GM03348 (cell line): Measurements from ENCODE around the gene NELL1.
"Not testable (repeated sequence)": the region's sequence is repeated elsewhere in the genome, so short reads cannot be mapped to it uniquely, and the experiment has no call there.

ENCODE experiments used
- DNase-seq: peaks from one replicate; pipeline ENCODE4 v3.0.0; 2012; ENCODE audit warnings: low spot score

Gene NELL1

DNA sequence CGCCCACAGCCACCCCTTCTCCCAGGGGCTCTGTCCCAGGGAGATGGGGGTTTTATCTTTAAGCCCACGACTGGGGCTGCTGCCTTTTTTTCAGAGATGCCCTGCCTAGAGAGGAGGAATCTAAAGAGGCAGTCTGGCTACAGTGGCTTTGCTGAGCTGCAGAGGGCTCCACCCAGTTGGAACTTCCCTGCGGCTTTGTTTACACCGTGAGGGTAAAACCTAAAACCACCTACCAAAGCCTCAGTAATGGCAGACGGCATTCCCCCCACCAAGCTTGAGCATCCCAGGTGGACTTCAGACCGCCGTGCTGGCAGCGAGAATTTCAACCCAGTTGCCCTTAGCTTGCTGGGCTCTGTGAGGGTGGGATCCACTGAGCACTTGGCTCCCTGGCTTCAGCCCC is 535.8 kb downstream of the NELL1 start:
- DNase-seq = no peak

- DNase-seq = no peak
Observed at GRCh38 chr11:21225860-21226259, 556.5 kb downstream of the NELL1 start.

DNA sequence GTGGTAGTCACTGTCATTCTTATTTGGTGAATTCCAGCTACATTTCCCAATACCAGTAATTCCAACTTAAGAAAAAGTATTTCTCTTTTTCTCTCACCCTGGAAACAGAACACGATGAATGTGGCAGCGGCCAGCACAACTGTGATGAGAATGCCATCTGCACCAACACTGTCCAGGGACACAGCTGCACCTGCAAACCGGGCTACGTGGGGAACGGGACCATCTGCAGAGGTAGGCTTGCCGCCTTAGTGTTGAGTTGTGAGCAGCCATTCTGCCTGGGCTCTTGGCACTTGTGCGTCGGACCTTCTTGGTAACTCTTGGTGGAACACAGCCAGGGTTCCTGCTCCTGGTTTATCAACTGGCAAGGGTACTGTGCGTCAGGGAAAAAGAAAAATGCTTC is 559.8 kb downstream of the NELL1 start:
- no peak for DNase-seq

- DNase-seq = no peak
Observed at GRCh38 chr11:21250196-21250595, 580.8 kb downstream of the NELL1 start.

DNA sequence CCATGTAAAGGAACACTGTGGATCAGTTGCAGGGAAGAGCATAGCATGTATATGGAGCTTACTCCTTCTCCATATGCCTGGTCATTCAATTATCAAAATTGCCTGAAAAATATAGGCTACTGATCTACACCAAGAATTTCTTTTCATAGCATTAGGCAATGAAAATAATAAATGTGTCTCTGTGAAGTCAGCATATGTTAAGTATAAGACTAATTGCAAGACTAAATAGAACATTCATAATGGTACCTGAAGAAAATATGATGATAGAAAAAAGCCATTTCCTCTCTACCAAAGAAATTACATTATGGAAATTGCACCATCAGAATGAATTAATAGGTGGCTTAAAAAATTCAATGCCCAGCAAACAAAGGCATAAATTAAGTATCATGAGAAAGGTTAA is 584.7 kb downstream of the NELL1 start:
- DNase-seq = no peak

- no peak for DNase-seq
Observed at GRCh38 chr11:21254790-21255189, 585.4 kb downstream of the NELL1 start.

DNA sequence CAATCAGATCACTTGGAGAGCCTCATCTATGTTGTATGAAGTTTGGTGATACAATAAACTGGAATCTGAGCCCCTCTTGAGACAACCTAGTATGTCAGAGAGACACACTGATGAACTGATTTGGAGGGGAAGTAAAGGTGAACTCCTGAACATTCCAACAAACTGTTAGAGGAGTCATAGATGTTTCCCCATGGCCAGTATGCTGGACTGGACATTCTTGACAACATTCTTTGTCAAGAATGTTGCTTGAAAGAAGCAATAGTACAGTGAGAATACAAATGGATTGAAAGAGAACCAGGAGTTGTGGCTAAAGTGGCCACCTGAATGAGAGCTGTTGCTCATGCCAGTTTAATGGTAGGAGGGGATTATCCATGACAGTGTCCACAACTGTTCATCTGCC is 588.1 kb downstream of the NELL1 start:
- no peak for DNase-seq

GRCh38 chr11:21258414-21258813 is 589.0 kb downstream of the NELL1 start:
- no peak for DNase-seq

- DNase-seq = no peak
Observed at GRCh38 chr11:21260101-21260500, 590.7 kb downstream of the NELL1 start.

- DNase-seq = no peak
Observed at GRCh38 chr11:21262992-21263391, 593.6 kb downstream of the NELL1 start.

DNA sequence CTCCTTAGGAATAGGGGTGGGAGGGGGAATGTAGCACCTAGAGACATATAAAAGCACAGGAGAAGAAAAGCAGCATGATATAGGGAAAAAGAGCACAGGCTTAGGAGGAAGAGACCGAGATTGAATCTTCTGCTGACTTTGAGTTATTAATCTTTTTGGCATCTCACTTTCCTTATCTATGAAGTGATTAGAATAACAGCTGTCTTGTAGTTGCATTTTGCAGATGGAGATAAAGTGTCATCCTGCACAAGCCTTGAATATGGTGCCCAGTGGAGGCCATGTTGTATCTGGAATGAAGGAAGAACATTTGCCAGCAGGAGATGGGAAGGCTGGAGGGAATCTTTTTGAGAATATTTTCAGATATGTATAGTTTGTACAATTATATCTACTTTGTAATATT is 594.7 kb downstream of the NELL1 start:
- no peak for DNase-seq

DNA sequence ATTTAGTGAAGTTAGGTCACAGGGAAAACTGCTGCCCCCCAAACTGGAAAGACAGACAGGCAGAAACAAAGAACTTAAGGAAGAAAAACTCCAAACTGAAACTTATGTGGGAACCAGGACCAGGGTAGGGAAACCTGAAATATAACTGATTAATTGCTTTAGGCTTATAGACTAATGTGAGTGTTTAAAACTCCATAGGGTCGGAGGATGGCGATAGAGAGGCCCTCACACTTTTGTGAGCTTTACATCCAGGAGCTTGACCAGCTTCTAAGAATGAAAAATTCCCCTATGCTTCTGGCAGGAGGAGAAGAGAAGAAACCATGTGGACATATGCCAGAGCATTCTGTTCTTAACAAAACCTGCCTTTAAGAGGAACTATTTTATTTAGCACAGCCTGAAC is 598.6 kb downstream of the NELL1 start:
- no peak for DNase-seq

DNA sequence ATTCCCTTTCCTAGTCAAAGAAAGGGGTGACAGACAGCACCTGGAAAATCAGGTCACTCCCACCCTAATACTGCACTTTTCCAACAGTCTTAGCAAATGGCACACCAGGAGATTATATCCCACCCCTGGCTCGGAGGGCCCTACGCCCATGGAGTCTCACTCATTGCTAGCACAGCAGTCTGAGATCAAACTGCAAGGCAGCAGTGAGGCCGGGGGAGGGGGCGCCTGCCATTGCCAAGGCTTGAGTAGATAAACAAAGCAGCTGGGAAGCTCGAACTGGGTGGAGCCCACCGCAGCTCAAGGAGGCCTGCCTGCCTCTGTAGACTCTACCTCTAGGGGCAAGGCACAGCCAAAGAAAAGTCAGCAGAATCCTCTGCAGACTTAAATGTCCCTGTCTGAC is 602.8 kb downstream of the NELL1 start:
- DNase-seq = not testable (repeated sequence)

GRCh38 chr11:21278840-21279239 is 609.5 kb downstream of the NELL1 start:
- no peak for DNase-seq

- DNase-seq = no peak
Observed at GRCh38 chr11:21285104-21285503, 615.7 kb downstream of the NELL1 start.

DNA sequence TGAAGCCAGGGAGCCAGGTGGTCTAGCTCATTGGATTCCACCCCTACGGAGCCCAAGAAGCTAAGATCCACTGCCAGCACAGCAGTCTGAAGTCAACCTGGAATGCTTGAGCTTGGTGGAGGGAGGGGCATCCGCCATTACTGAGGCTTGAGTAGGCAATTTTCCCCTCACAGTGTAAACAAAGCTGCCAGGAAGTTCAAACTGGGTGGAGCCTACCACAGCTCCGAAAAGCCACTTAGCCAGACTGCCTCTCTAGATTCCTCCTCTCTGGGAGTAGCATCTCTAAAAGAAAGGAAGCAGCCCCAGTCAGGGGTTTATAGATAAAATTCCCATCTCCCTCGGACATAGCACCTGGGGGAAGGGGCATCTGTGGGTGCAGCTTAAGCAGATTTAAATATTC is 620.3 kb downstream of the NELL1 start:
- DNase-seq = no peak

- DNase-seq = no peak
Observed at GRCh38 chr11:21295508-21295907, 626.1 kb downstream of the NELL1 start.

- DNase-seq = no peak
Observed at GRCh38 chr11:21301981-21302380, 632.6 kb downstream of the NELL1 start.

DNA sequence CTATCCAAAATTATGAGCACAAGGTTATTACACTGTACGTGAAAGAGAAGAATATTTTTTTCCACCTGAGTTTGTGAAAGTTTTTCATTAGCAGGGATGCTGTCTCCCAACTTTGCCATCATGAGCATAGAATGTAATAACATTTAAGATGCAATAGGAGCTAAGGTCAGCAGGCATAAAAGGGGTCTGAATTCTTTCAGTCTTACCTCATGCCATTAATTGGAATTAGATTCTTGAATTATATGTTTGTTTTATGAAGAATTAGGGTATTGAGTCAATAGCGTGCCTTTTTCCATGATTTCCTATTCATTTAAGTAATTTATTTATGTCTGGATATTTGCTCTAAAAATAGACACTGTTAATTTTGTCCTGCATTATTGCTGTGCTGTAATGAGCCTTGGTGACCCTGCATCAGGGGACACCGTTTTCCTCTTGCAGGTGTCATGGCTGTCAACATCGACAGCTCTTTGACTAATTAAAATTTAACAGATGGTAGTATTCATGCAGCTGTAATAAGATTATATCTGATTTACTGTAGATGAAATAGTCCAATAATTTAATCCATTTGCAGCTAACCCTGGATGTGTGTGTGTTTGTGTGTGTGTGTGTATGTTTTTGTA is 637.5 kb downstream of the NELL1 start:
- no peak for DNase-seq

DNA sequence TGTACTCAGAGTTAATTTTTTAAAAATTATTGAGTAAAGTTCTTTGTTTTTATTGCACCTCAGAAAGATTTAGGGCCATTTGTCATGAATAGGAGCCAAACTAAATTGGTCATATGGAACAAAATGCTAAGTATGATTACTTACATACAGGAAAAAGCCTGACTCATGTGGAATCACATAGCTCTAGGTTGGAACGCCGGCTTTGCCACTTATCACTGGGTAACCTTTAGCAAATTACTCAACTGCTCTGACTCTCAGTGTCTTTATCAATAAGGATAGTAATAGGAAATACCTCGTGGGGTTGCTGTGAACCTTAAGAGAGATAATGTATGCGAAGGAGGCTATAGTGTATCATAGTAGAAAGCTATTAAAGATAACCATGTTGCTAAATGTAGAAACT is 638.5 kb downstream of the NELL1 start:
- no peak for DNase-seq

GRCh38 chr11:21316591-21316990 is 647.2 kb downstream of the NELL1 start:
- DNase-seq = no peak

DNA sequence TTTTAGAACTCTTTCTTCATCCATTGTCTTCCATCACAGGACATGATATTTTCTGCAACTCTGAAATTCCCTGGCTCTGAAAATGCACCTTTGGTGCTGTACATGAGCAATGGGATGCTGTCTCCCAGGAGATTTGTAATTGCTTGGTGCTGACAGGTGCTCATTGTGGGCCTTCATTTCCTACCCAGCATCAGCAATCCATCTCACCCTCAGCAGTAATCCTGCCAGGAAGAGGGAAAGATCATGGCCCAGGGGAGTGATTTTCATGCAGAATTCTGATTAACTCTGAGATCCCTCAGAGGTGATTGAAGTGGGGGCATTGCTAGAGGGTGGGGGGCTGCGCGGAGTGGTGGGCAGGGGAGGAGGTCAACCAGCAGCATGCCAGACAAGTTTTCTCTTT is 651.7 kb downstream of the NELL1 start:
- DNase-seq = no peak

DNA sequence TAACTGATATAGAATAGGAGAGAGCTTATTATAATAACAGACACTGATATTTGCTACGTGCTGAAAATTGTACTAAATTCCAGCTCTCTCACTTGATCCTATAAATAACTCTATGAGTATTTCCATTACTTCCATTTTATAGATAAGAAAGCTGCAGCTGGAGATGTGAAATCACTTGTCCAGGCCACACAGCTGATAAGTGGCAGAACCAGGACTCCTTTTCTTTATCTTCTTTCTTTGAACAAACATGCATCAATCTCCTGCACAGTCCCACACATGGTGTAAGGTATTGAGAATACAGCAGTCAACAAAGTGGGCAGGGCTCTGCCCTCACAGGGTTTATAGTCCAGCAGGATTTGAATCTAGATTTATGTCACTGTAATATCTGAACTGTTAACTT is 652.1 kb downstream of the NELL1 start:
- no peak for DNase-seq

- DNase-seq = no peak
Observed at GRCh38 chr11:21323617-21324016, 654.2 kb downstream of the NELL1 start.

DNA sequence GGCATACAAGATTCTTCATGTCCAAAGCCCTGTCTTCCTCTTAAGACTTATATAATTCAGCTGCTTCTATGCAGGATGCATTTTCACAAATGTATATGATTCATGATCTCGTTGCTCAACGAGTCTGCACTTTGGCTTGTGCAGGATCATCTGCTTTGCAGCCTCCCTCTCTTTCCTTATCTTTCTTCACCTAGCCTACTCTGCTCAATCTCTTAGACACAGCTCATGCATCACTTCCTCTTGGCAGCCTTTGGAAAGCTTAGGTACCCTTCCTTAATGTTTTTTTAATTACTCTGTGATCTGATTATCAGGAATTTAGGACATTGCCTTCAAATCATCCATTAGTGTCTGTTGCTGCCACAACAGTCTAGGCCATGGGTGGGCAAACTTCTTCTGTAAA is 673.8 kb downstream of the NELL1 start:
- DNase-seq = no peak
